GM18867 (cell line): ENCODE results near the gene LAMB2.

Experiments
- ATAC-seq: cut with Tn5 transposase; IDR thresholded peaks from one replicate; pipeline ENCODE4 v1.9.1; 2021; ENCODE audit warnings: mild to moderate bottlenecking, moderate library complexity; ENCODE audit not compliant: unreplicated experiment

LAMB2 gene

GRCh38 chr3:49079270-49079669 lies 53.6 kb downstream of the LAMB2 start:
- ATAC-seq = no peak

- ATAC-seq = no peak
These were observed 56.2 kb downstream of the LAMB2 start for GRCh38 chr3:49076646-49077045.

GRCh38 chr3:49076116-49076515 lies 56.7 kb downstream of the LAMB2 start:
- ATAC-seq = no peak
